Esophagus squamous epithelium (tissue), 4 donors: Measurements from ENCODE around the gene EEF1AKMT3.

Experiments used
- POLR2A ChIP-seq, 4 donors: fragments of 450-650 bp; IDR thresholded peaks; one replicate each; pipeline ENCODE4 v1.6.1; 2017; ENCODE audit warnings: antibody characterized with exemption in 4 of 4, mild to moderate bottlenecking in 4 of 4, moderate library complexity in 3 of 4
- TF ChIP-seq, protein P1 (sequence below), 6 experiments: fragments of 450-650 bp in 4 of 6; fragments of 200-600 bp in 2 of 6; sonication (generic) in 2 of 6; IDR thresholded peaks; one replicate each; pipeline ENCODE4 v1.5.1; 2016 to 2019; ENCODE audit warnings: antibody characterized with exemption in 6 of 6, mild to moderate bottlenecking in 4 of 6, moderate library complexity in 4 of 6

DNA sequence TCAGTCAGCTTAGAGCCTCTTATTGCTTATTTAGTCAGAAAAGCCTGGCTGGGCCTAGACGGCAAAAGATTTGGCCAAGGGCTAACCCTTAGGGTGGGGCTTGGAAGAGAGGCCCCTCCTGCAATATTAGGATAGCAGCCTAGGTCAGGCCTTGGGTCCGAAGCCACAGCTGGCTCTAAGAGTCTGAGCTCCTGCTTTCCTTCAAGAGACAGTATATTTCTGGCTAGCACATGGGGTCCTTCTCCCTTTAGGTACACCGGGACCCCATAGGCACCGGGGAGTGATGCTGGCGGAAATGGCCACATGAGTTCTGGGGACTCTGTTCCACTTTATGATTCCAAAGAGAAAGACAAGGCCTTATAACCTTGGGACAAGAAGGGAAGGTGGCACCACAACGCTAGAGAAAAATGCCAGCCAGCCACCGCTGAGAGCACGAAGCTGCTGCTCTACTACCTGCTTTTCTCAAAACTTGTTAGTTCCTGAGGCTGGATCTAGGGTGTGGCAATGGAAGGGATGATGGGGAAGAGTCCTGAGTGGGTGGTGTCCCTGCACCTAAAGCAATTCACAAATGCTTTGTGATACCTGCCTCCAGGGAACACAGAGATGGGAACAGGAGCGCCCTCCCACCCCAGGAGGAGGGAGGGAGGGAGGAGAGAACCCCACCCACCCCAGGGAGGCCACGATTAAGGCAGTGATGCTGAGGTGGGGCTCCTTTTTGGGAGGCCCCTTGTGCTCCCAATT lies 49.2 kb downstream of the EEF1AKMT3 start:
- TF ChIP-seq, protein P1, sequence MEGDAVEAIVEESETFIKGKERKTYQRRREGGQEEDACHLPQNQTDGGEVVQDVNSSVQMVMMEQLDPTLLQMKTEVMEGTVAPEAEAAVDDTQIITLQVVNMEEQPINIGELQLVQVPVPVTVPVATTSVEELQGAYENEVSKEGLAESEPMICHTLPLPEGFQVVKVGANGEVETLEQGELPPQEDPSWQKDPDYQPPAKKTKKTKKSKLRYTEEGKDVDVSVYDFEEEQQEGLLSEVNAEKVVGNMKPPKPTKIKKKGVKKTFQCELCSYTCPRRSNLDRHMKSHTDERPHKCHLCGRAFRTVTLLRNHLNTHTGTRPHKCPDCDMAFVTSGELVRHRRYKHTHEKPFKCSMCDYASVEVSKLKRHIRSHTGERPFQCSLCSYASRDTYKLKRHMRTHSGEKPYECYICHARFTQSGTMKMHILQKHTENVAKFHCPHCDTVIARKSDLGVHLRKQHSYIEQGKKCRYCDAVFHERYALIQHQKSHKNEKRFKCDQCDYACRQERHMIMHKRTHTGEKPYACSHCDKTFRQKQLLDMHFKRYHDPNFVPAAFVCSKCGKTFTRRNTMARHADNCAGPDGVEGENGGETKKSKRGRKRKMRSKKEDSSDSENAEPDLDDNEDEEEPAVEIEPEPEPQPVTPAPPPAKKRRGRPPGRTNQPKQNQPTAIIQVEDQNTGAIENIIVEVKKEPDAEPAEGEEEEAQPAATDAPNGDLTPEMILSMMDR (IDR thresholded peaks at IDR 0.05): no peak
- TF ChIP-seq POLR2A (IDR thresholded peaks at IDR 0.05): no peak
